ENCODE results near the gene MEF2D.

The MEF2D gene

DNA sequence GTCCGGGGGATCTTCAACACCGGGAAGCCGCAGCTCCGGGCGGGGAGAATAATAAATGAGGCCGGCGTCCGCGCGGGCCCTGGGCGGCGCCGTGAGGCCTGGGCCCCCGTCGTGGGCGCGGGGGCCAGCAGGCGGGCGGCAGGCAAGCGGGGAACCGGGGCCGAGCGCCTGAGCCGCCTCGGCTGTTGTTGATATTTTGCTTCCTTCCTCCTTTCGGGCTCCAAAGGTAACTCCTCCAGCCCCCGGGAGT is at the start of gene MEF2D:
TSS of gene MEF2D (minus strand) at position 233 of the 250 bp plus-strand sequence. CDS start 17,483 bp downstream, outside the sequence.
- no peak for DNase-seq (ENCODE audit: low read depth)

- DNase-seq (ENCODE audit: low read depth) = no peak
These were observed 49.8 kb upstream of the MEF2D start for GRCh38 chr1:156550346-156550745.

GRCh38 chr1:156549831-156550230 is 49.3 kb upstream of the MEF2D start:
- DNase-seq (ENCODE audit: low read depth) = no peak

DNA sequence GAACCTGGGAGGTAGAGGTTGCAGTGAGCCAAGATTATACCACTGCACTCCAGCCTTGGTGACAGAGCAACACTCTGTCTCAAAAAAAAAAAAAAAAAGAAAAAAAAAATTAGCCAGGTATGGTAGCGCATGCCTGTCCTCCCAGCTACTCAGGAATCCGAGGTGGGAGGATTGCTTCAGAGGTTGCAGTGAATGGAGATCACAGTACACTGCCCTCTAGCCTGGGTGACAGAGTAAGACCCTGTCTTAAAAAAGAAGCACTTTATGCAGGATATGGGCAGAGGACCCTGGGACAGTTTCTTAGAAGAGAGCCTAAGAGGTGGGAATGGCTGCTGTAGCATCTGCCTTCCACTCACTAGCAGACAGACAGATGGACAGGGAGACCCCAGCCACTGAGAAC is 48.8 kb upstream of the MEF2D start:
- DNase-seq (ENCODE audit: low read depth) = no peak

DNA sequence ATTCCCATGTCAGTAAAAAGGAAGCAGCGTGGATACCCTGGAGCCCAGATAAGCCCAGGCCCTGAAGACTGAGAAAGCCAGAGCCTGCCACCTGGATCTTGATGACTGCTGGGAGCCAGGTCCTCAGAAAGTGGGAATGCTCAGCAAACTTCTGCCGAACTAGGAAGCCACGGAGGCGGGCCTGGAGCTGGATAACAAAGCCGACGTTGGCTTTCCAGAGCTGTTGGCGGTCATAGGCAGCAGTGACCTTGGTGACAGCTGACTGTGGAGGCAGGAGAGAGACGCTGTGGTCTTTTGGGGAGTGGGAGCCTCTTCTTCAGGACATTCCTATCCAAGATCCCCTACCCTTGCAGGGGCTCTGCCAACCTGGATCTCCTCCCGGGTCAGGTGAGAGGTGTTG is 47.4 kb upstream of the MEF2D start:
- no peak for DNase-seq (ENCODE audit: low read depth)

- no peak for DNase-seq (ENCODE audit: low read depth)
These were observed 46.9 kb upstream of the MEF2D start for GRCh38 chr1:156547434-156547833.

GRCh38 chr1:156546267-156546666 is 45.7 kb upstream of the MEF2D start:
- no peak for DNase-seq (ENCODE audit: low read depth)

DNA sequence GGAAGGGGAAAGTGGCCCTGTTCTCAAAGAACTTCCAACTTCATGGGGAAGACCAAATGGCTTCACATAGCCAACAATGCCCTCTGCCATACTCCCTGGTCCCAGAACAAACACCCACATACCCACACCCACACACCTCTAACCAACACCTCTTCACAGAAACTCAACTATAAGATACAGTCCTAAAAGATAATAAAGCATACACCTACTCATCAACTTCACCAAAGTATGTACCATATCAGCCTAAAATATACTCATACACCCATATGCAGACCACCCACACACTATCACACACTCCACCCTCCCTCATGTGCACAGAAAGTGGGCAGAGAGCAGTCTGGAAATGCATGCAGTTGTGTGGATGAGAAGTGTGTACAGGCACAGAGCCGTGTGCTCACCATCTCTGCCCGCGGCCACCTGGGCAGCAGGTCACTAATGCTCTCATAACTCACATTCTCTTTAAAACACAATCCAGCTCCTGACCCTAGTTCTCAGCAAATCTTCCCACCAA is 44.1 kb upstream of the MEF2D start:
- DNase-seq (ENCODE audit: low read depth) = no peak

DNA sequence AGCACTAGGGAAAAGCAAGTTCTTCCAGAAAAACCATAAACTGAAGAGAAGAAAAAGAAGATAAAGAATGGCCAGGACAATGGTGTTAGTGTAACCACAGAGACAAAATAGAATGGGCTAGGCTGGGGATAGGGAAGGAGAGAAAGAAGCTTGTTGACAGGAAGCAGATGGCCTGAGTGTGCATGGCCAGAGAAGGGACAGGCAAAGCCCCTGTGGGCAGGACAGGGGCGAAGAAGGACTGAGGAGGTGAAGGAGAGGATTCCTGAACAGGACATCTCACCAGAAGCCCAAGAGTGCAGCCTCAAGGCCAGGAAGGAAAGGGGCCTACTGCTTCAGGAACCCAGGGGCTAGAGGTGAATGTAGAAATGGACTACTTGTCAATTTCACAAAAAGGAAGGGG is 42.5 kb upstream of the MEF2D start:
- DNase-seq (ENCODE audit: low read depth) = no peak

DNA sequence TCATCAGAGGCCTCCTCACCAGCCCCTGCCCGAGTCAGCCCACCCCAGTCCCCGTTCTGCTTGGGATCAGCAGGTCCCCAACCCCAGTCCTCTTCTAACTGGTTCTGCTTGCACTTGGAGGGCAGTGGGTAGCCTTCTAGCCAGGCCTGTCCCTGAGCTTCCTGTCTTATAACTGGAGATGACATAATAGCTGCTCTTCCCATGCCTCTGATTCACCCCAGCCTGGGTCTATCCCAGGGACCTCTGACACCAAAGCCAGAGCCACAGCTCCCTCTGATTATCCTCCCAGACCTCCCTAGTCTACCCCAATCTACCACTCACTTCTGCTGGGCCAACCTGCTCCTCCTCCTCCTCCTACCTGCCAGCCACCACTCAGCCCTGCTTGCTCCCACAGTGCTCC is 40.4 kb upstream of the MEF2D start:
- DNase-seq (ENCODE audit: low read depth) = no peak

- DNase-seq (ENCODE audit: low read depth) = no peak
These were observed 39.3 kb upstream of the MEF2D start for GRCh38 chr1:156539818-156540355.

GRCh38 chr1:156538711-156539440 is 38.3 kb upstream of the MEF2D start:
- DNase-seq (ENCODE audit: low read depth) = no peak

DNA sequence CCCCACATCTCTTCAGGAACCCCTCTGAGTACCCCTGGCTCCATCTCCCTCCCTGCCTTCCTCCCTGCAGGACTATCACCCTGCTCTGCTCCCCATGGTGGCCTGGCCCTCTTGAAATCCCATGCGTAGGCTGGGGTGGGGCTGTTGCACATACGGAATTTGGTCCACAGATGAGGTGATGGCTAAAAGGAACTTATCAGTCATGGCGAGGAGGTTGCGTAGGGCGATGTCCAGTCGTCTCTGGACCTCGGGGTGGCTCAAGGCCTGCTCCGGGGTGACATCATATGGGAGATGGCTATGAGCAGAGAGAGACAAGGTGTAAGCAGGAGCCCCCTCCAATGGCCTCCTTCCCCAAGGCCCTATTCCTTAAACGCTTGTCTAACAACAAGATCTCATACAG is 36.5 kb upstream of the MEF2D start:
- no peak for DNase-seq (ENCODE audit: low read depth)

- no peak for DNase-seq (ENCODE audit: low read depth)
These were observed 34.0 kb upstream of the MEF2D start for GRCh38 chr1:156534424-156535060.

DNA sequence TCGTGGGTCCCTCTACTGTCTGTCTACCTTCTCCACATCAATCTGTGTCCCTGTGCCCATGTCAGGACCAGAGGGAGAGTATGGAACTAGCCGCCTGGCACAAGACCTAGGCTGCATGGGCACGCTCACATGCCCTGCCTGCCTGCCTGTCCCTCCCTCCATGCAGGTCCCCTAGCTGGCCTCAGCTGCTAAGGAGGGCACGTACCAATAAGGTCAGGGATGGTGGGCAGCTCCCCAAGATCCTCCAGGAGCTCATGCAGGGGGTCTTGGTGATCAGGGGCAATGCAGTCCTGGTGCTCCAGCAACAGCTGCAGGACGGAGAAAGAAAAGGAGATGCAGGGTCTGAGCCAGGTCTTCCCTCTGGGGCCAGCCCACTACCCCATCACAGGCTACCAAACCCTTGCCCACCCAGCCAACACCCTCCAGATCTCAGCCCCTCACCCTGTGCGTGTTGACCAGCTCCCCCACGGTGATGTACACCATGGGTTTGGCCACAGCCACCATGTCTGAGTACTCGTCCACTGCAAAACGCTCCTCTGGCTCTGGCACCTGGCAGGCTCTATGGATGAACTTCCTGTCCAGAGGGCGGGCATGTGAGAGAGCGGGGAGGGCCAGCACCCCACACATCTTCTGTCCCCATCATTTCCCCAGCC is 33.1 kb upstream of the MEF2D start:
- no peak for DNase-seq (ENCODE audit: low read depth)

DNA sequence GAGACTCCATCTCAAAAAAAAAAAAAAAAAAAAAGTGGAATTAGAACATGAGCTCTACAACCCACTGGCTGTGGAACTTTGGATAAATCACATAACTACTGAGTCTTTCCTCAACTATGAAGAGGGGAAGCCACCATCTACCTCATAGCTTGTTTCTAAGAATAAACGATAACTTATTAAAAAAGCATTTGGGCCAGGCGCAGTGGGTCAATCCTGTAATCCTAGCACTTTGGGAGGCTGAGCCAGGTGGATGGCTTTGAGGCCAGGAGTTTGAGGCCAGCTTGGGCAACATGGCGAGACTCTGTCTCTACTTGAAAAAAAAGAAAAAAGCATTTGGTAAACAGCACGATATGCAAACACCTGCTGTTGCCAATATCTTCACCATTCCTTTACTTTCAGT is 31.8 kb upstream of the MEF2D start:
- no peak for DNase-seq (ENCODE audit: low read depth)

DNA sequence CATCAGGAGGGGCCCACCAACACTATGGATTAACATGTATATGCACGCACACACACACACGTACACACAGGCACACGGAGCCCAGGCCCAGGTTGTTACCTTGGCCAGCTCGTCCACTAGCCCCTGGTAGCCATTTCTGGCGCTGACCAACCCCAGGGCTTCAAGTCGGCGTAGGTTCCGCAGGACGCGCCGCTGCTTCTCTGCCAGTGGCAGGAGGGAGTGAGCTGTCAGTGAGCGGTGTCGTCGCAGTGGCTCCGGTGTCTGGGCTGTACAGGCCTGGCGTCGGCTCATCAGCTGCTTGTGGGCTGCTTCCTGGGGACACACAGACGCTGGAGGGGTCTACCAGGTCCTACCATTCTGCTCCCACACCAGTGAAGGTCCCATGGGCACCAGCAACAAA is 29.4 kb upstream of the MEF2D start:
- DNase-seq (ENCODE audit: low read depth) = no peak

GRCh38 chr1:156528875-156529425 is 28.4 kb upstream of the MEF2D start:
- DNase-seq (ENCODE audit: low read depth) = no peak

GRCh38 chr1:156528231-156528630 is 27.7 kb upstream of the MEF2D start:
- DNase-seq (ENCODE audit: low read depth) = no peak

- no peak for DNase-seq (ENCODE audit: low read depth)
These were observed 27.0 kb upstream of the MEF2D start for GRCh38 chr1:156527584-156527983.

- DNase-seq (ENCODE audit: low read depth) = no peak
These were observed 25.4 kb upstream of the MEF2D start for GRCh38 chr1:156525856-156526489.

- no peak for DNase-seq (ENCODE audit: low read depth)
These were observed 24.5 kb upstream of the MEF2D start for GRCh38 chr1:156525071-156525501.
